NK-92 (cell line): ENCODE measurements around the gene NTRK1.

Experiments used
- DNase-seq: peaks from one replicate; lab custom pipeline; 2025; ENCODE audit not compliant: unreplicated experiment; lab: John Stamatoyannopoulos, UW

Gene NTRK1

GRCh38 chr1:156895455-156895812 lies 34.8 kb downstream of the NTRK1 start:
- DNase-seq = no peak

GRCh38 chr1:156895927-156896326 lies 35.3 kb downstream of the NTRK1 start:
- DNase-seq = no peak

GRCh38 chr1:156896490-156897033 lies 35.9 kb downstream of the NTRK1 start:
- DNase-seq = no peak

GRCh38 chr1:156897078-156897825 lies 36.6 kb downstream of the NTRK1 start:
- DNase-seq = no peak

- no peak for DNase-seq
Measured at GRCh38 chr1:156898161-156898566, 37.5 kb downstream of the NTRK1 start.

- no peak for DNase-seq
Measured at GRCh38 chr1:156898971-156899664, 38.5 kb downstream of the NTRK1 start.

GRCh38 chr1:156899956-156900718 lies 39.5 kb downstream of the NTRK1 start:
- no peak for DNase-seq

- DNase-seq = no peak
Measured at GRCh38 chr1:156900896-156901589, 40.4 kb downstream of the NTRK1 start.

- DNase-seq = no peak
Measured at GRCh38 chr1:156901590-156901900, 40.9 kb downstream of the NTRK1 start.

- no peak for DNase-seq
Measured at GRCh38 chr1:156901966-156902915, 41.6 kb downstream of the NTRK1 start.

GRCh38 chr1:156903328-156904091 lies 42.8 kb downstream of the NTRK1 start:
- no peak for DNase-seq

- DNase-seq = no peak
Measured at GRCh38 chr1:156904187-156904959, 43.7 kb downstream of the NTRK1 start.

GRCh38 chr1:156905176-156905575 lies 44.5 kb downstream of the NTRK1 start:
- DNase-seq = no peak

GRCh38 chr1:156905651-156906050 lies 45.0 kb downstream of the NTRK1 start:
- DNase-seq = no peak

GRCh38 chr1:156906206-156906906 lies 45.7 kb downstream of the NTRK1 start:
- no peak for DNase-seq

GRCh38 chr1:156908541-156908940 lies 47.9 kb downstream of the NTRK1 start:
- no peak for DNase-seq

GRCh38 chr1:156908955-156909354 lies 48.3 kb downstream of the NTRK1 start:
- DNase-seq = no peak

GRCh38 chr1:156909671-156910070 lies 49.0 kb downstream of the NTRK1 start:
- no peak for DNase-seq
